HuH-7.5 (cell line): ENCODE results near the gene USP33.
"Not testable (repeated sequence)": the region's sequence is repeated elsewhere in the genome, so short reads cannot be mapped to it uniquely, and the experiment has no call there.

Source experiments
- DNase-seq: peaks from one replicate; pipeline ENCODE4 v3.0.0; 2011; ENCODE audit warnings: low spot score

Gene USP33

GRCh38 chr1:77759071-77760028 is at the start of gene USP33:
USP33 (minus strand) TSS chr1:77759852; CDS start chr1:77741697, 18,155 bp downstream.
- DNase-seq: peak; percentile 66

- DNase-seq: no peak
Measured at GRCh38 chr1:77803371-77803770, 43.7 kb upstream of the USP33 start.

GRCh38 chr1:77802026-77802425 is 42.4 kb upstream of the USP33 start:
- DNase-seq: no peak

- DNase-seq: no peak
Measured at GRCh38 chr1:77797991-77798390, 38.3 kb upstream of the USP33 start.

GRCh38 chr1:77796695-77797405 is 37.2 kb upstream of the USP33 start:
- DNase-seq: no peak

- DNase-seq: no peak
Measured at GRCh38 chr1:77794550-77794949, 34.9 kb upstream of the USP33 start.

- DNase-seq: not testable (repeated sequence)
Measured at GRCh38 chr1:77786093-77786741, 26.6 kb upstream of the USP33 start.

- no peak for DNase-seq
Measured at GRCh38 chr1:77783141-77783540, 23.5 kb upstream of the USP33 start.

- DNase-seq: no peak
Measured at GRCh38 chr1:77781683-77782082, 22.0 kb upstream of the USP33 start.

GRCh38 chr1:77779529-77780281 is 20.1 kb upstream of the USP33 start, which contains the start of gene MIGA1:
MIGA1 (plus strand) TSS chr1:77779649; CDS start chr1:77783253, 3,604 bp downstream.
- DNase-seq: peak; percentile 71

GRCh38 chr1:77776007-77776700 is 16.5 kb upstream of the USP33 start:
- no peak for DNase-seq

- no peak for DNase-seq
Measured at GRCh38 chr1:77768006-77768405, 8.4 kb upstream of the USP33 start.

- DNase-seq: no peak
Measured at GRCh38 chr1:77762072-77762476, 2.4 kb upstream of the USP33 start.

- no peak for DNase-seq
Measured at GRCh38 chr1:77757603-77758002, 2.0 kb downstream of the USP33 start.

GRCh38 chr1:77757066-77757584 is 2.5 kb downstream of the USP33 start:
- no peak for DNase-seq

GRCh38 chr1:77756052-77756754 is 3.4 kb downstream of the USP33 start:
- DNase-seq: no peak

- not testable (repeated sequence) for DNase-seq
Measured at GRCh38 chr1:77749489-77749888, 10.2 kb downstream of the USP33 start.

- no peak for DNase-seq
Measured at GRCh38 chr1:77744576-77744975, 15.1 kb downstream of the USP33 start.

- DNase-seq: no peak
Measured at GRCh38 chr1:77742011-77742555, 17.6 kb downstream of the USP33 start.

- DNase-seq: no peak
Measured at GRCh38 chr1:77741316-77741715, 18.3 kb downstream of the USP33 start.
